HL-60 (cell line): ENCODE data around the gene ADISSP.

Experiments used
- DNase-seq, 2 experiments: peaks; one replicate each; pipeline ENCODE4 v3.0.0-alpha.2; 2010 to 2020; ENCODE audit warnings: low read depth in 1 of 2, low spot score in 1 of 2
- H3K27ac ChIP-seq: fragments of 250-450 bp; sonication (Bioruptor Pico); replicated peaks from 2 replicates; pipeline ENCODE4 v1.5.1; 2020; ENCODE audit warnings: mild to moderate bottlenecking, moderate library complexity
- H3K27me3 ChIP-seq: fragments of 250-450 bp; sonication (Bioruptor Pico); 2 replicates; pipeline ENCODE4 v1.5.1; 2021; ENCODE audit warnings: mild to moderate bottlenecking, moderate library complexity; ENCODE audit not compliant: insufficient read depth, poor library complexity, severe bottlenecking
- H3K4me3 ChIP-seq: replicated peaks from 2 replicates; pipeline ENCODE4 v1.5.1; 2011; ENCODE audit warnings: mild to moderate bottlenecking, control low read depth, low read length; ENCODE audit not compliant: insufficient read depth
- CTCF ChIP-seq: IDR thresholded peaks from one replicate; pipeline ENCODE4 v1.5.1; 2011; ENCODE audit warnings: low read length, control low read depth, inconsistent platforms; ENCODE audit not compliant: insufficient read depth
- GABPA ChIP-seq: IDR thresholded peaks from 2 replicates; pipeline ENCODE4 v1.6.1; 2012; ENCODE audit warnings: low read depth
- POLR2AphosphoS5 ChIP-seq: IDR thresholded peaks from 2 replicates; pipeline ENCODE4 v1.6.1; 2012; ENCODE audit warnings: low read depth
- REST ChIP-seq: IDR thresholded peaks from 2 replicates; pipeline ENCODE4 v1.6.1; 2012; ENCODE audit warnings: low read depth; ENCODE audit not compliant: insufficient replicate concordance
- SPI1 ChIP-seq: IDR thresholded peaks from 2 replicates; pipeline ENCODE4 v1.6.1; 2012; ENCODE audit warnings: low read depth, mild to moderate bottlenecking, borderline replicate concordance

ADISSP gene

DNA sequence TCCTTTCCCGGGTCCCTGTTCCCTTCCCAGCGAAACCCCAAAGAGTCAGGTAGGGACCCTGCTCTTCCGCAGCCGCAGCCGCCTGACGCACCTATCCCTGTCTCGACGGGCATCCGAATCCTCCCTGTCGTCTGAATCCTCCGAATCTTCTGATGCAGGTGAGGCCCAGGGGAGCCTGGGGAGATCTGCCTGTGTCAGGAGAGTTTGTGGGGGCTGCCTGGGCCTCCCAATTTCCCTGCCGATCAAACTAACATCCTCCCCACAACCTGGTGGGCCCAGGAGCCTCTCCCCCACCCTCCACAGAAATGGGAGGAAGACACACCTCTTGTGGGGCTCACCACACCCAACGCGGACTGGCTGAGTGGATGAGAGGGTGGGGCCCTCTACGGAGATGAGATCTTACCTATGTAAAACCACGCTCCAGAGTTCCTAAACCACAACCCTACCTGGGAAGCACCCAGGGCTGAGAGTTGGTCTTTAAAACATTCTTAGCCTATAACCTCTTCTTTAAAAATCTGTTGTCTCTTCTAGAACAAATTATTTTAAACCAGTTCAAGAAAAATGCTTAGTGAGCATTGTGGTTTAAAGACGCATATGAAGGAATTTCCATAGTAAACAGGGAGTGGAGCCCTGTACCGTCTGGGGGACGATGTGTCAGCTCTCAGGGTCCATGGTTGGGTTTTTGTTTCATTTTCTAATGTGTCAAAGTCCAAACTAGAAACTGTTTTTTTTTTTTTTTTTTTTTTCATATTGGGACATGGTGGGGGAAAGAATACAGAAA is 30.2 kb upstream of the ADISSP start:
- TF ChIP-seq REST (no peak), SPI1 (no peak), POLR2AphosphoS5 (no peak), CTCF (no peak), GABPA (no peak)
- no peak for DNase-seq
- Histone ChIP-seq H3K27me3 (no peaks in the 10 kb centered on the region), H3K4me3 (no peak overlapping the region), H3K27ac (no peak overlapping the region)

DNA sequence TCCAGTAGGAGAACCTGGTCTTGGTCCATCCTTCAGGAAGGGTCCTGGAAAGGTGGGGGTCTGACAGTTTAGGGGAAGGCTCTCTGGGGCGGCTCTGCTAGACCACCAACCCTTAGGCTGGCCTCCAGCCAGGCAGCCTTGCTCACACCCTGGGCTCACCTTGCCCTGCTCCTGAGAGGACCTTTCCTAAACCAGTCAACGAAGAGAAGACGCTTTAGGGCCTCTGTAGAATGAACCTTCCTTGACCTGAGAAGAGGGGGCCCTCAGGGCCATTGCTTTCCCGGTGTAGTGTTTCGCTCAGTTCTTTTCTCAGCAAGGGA is 29.6 kb upstream of the ADISSP start:
- H3K27ac ChIP-seq: no peak overlapping the region
- TF ChIP-seq SPI1: no peak
- no peak for TF ChIP-seq CTCF
- TF ChIP-seq REST: no peak
- no peak for TF ChIP-seq POLR2AphosphoS5
- TF ChIP-seq GABPA: no peak
- no peak for DNase-seq
- no peaks in the 10 kb centered on the region for H3K27me3 ChIP-seq
- H3K4me3 ChIP-seq: peak overlapping the region; percentile 80

- Histone ChIP-seq H3K27ac (peak overlapping the region; percentile 53), H3K27me3 (no peaks in the 10 kb centered on the region), H3K4me3 (peak overlapping the region; percentile 80)
- DNase-seq: no peak
- TF ChIP-seq SPI1 (no peak), CTCF (no peak), POLR2AphosphoS5 (no peak), GABPA (no peak), REST (no peak)
Measured at GRCh38 chr20:3796477-3797225, 29.1 kb upstream of the ADISSP start.
